C4-2B (cell line): ENCODE data around the gene LRRC57.
"Not testable (repeated sequence)": the region's sequence is repeated elsewhere in the genome, so short reads cannot be mapped to it uniquely, and the experiment has no call there.

Experiments used
- H3K27ac ChIP-seq: fragments of 450-650 bp; 2 replicates; pipeline ENCODE4 v1.5.1; 2017
- ZFX ChIP-seq: fragments of 450-650 bp; IDR thresholded peaks from 2 replicates; pipeline ENCODE4 v1.6.1; 2017
- TF ChIP-seq, protein P1 (sequence below): fragments of 450-650 bp; conservative IDR thresholded peaks from 2 replicates; pipeline ENCODE4 v1.5.1; 2017; ENCODE audit warnings: mild to moderate bottlenecking

The LRRC57 gene

GRCh38 chr15:42576776-42577175 lies 28.2 kb upstream of the LRRC57 start:
- no peak overlapping the region for H3K27ac ChIP-seq
- no peak for TF ChIP-seq ZFX
- TF ChIP-seq, protein P1, sequence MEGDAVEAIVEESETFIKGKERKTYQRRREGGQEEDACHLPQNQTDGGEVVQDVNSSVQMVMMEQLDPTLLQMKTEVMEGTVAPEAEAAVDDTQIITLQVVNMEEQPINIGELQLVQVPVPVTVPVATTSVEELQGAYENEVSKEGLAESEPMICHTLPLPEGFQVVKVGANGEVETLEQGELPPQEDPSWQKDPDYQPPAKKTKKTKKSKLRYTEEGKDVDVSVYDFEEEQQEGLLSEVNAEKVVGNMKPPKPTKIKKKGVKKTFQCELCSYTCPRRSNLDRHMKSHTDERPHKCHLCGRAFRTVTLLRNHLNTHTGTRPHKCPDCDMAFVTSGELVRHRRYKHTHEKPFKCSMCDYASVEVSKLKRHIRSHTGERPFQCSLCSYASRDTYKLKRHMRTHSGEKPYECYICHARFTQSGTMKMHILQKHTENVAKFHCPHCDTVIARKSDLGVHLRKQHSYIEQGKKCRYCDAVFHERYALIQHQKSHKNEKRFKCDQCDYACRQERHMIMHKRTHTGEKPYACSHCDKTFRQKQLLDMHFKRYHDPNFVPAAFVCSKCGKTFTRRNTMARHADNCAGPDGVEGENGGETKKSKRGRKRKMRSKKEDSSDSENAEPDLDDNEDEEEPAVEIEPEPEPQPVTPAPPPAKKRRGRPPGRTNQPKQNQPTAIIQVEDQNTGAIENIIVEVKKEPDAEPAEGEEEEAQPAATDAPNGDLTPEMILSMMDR, result no peak

DNA sequence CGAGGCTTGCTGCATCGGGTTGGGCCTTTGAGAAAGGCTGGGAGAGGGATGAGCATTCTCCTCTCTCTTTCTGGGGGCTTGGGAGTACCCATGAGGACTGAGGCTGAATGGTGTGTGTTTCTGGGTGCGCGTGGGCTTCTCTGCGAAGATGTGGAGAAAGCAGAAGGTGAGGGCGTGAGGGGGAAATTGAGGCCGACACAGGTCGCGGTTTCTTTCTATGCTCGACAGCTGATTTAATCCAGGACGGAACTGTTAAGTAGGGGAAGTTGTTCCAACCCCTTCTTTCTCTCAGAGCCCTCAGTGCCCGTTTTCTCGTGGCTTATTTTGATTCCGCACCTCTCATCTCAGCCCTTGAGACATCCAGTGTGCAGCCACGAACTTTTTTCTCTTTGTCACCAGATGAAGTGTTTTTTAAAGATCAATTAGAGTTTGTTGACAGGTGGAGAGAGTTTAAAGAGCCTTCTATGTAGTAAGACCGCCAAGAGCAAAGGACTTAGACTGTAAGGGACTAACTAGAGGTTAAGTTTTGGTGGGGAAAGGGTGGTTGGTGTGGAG lies 27.5 kb upstream of the LRRC57 start:
- peak overlapping the region; percentile 46 for H3K27ac ChIP-seq
- no peak for TF ChIP-seq ZFX
- TF ChIP-seq, protein P1, result no peak

DNA sequence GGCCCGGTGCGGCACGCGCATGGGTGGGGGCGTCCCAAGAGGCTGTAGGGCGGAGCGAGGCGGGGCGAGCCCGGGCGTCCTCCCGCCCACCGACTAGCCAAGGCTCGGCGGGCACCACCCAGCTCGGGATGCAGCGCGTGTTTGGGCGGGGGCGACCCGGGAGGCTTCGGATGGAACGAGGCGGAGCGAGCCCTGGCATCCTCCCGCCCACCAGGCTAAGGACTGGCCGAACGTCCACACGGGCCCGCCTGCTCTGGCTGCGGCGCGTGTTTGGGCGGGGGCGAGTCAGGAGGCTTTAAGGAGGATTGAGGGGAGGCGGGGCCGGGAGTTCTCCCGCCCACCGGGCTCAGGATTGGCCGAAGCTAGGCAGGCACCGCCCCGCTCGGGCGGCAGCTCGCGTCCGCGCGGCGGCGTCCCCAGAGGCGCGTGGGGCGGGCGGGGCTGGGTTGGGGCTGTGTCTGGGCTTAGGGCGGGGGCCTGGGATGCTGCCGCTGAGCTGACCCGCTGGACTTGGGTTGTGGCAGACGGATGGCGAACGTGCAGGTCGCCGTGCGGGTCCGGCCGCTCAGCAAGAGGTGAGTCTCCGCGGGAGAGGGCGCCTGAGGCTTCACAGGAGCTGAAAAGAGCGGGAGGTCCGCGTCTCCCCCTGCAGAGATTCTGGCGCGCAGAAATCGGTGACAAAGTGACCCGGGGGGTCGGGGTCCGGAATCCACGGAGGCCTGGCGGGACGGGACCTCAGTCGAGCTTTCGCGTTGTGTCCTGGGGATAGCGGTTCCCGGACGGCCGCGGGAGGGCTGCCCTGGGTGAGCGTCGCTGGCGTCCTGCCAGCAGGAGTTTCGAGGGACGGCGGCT lies 26.8 kb upstream of the LRRC57 start, which contains the start of gene STARD9:
Gene STARD9 (plus strand): TSS at position 419 of the 852 bp plus-strand sequence. CDS start 110 bp downstream, at position 529.
- H3K27ac ChIP-seq, result peak within 1 kb of the TSS; percentile 48
- TF ChIP-seq, protein P1, result no peak
- no peak for TF ChIP-seq ZFX

DNA sequence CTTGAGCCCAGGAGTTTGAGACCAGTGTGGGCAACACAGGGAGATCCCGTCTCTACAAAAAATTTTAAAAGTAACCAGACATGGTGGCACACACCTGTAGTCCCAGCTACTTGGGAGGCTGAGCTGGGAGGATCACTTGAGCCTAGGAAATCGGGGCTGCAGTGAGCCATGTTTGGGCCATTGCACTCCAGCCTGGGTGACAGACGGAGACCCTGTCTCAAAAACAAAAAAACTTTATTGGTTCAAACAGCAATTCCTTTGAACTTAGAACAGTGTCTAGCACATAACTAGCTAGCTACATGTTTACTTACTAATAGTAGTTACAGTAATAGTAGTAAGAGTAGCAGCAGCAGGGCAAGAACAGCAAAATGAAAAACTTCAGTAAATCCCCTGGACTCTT lies 10.1 kb upstream of the LRRC57 start:
- H3K27ac ChIP-seq, result no peak overlapping the region
- TF ChIP-seq ZFX, result no peak
- TF ChIP-seq, protein P1, result no peak

DNA sequence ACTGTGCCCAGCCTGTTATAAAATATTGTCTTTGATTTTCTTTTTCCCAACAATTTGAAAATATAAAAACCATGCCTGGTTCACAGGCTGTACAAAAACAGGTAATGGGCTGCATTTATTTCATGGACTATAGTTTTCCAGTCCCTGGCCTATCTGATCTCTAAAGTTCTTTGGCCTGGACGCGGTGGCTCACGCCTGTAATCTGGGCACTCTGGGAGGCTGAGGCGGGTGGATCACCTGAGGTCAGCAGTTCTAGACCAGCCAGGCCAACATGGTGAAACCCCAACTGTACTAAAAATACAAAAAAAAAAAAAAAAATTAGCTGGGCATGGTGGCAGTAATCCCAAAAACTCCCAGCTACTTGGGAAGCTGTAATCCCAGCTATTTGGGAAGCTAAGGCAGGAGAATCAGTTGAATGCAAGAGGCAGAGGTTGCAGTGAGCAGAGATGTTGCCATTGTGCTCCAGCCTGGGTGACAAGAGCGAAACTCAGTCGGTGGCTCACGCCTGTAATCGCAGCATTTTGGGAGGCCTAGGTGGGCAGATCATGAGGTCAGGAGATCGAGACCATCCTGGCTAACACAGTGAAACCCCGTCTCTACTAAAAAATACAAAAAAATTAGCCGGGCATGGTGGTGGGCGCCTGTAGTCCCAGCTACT lies 8.1 kb upstream of the LRRC57 start:
- not testable (repeated sequence) for H3K27ac ChIP-seq

- H3K27ac ChIP-seq, result no peak overlapping the region
- TF ChIP-seq ZFX, result no peak
- TF ChIP-seq, protein P1, result no peak
Observed at GRCh38 chr15:42553554-42553953, 5.0 kb upstream of the LRRC57 start.

GRCh38 chr15:42549741-42550392 lies 1.3 kb upstream of the LRRC57 start:
- TF ChIP-seq ZFX, result no peak
- TF ChIP-seq, protein P1, result no peak
- H3K27ac ChIP-seq, result peak overlapping the region; percentile 82
